GM12873 (cell line): ENCODE results near the gene DAPK1.
A peak's percentile ranks its signal among the peaks of the same experiment; 100 is the strongest.

Source experiments
- CTCF ChIP-seq: IDR thresholded peaks from 2 replicates; pipeline ENCODE4 v1.5.1; 2012; ENCODE audit warnings: low read depth, mild to moderate bottlenecking, moderate library complexity, low read length, control low read depth; ENCODE audit not compliant: insufficient read depth; ENCODE audit errors: missing control alignments

DAPK1 gene

GRCh38 chr9:87681271-87682061 lies 183.8 kb downstream of the DAPK1 start:
- no peak for TF ChIP-seq CTCF

- no peak for TF ChIP-seq CTCF
Measured at GRCh38 chr9:87682085-87682484, 184.4 kb downstream of the DAPK1 start.

- TF ChIP-seq CTCF: no peak
Measured at GRCh38 chr9:87682618-87683017, 185.0 kb downstream of the DAPK1 start.

GRCh38 chr9:87683751-87684626 lies 186.3 kb downstream of the DAPK1 start:
- no peak for TF ChIP-seq CTCF

- TF ChIP-seq CTCF: peak; percentile 31
Measured at GRCh38 chr9:87684627-87685219, 187.1 kb downstream of the DAPK1 start.

GRCh38 chr9:87685441-87685840 lies 187.8 kb downstream of the DAPK1 start:
- TF ChIP-seq CTCF: no peak
